Naive thymus-derived CD4-positive, alpha-beta T cell (primary cell): ENCODE measurements around the gene CSN3. TPM values are rescaled to one million over a fixed set of nuclear protein-coding genes. Genes with fewer than 3 reads are reported as not detected.
"Not testable (repeated sequence)": the region's sequence is repeated elsewhere in the genome, so short reads cannot be mapped to it uniquely, and the experiment has no call there.

Experiments
- ATAC-seq: fragments of 150-1000 bp; cut with Tn5 transposase; 2 replicates; pipeline ENCODE4 v1.10.0; 2021; ENCODE audit warnings: mild to moderate bottlenecking, moderate library complexity
- CTCF ChIA-PET: fragments of 350-600 bp; sonication (Branson Sonifier 250); formaldehyde crosslinking; loops from one replicate; lab custom pipeline; 2021; ENCODE audit warnings: antibody characterized with exemption; lab: Charles Lee
- POLR2A ChIA-PET: fragments of 350-600 bp; sonication (Branson Sonifier 250); formaldehyde crosslinking; loops from one replicate; lab custom pipeline; 2021; ENCODE audit warnings: antibody characterized with exemption, inconsistent platforms; lab: Charles Lee
- DNase-seq, 9 donors: peaks; one replicate each; pipeline versions ENCODE4 v3.0.0 to v3.0.0-alpha.2; 2020 to 2022; ENCODE audit warnings: mixed read lengths in 1 of 9
- H3K27ac ChIP-seq: one replicate; pipeline ENCODE4 v1.7.0; 2013; ENCODE audit warnings: mild to moderate bottlenecking, low read depth, low read length, moderate library complexity
- H3K27me3 ChIP-seq, 2 donors: one replicate each; pipeline ENCODE4 v1.7.0; 2013; ENCODE audit warnings: low read length in 2 of 2, mild to moderate bottlenecking in 2 of 2, moderate library complexity in 2 of 2; ENCODE audit not compliant: control insufficient read depth in 2 of 2, insufficient read depth in 2 of 2
- H3K36me3 ChIP-seq, 3 experiments: 1 replicate in 2 of 3; 2 replicates in 1 of 3; pipeline ENCODE4 v1.7.0; 2013; ENCODE audit warnings: low read length in 3 of 3, mild to moderate bottlenecking in 3 of 3, moderate library complexity in 1 of 3; ENCODE audit not compliant: insufficient read depth in 3 of 3, control insufficient read depth in 2 of 3
- H3K4me1 ChIP-seq, 2 donors: one replicate each; pipeline ENCODE4 v1.7.0; 2013; ENCODE audit warnings: low read length in 2 of 2, mild to moderate bottlenecking in 2 of 2, moderate library complexity in 1 of 2; ENCODE audit not compliant: control insufficient read depth in 2 of 2, insufficient read depth in 2 of 2
- H3K4me3 ChIP-seq: 2 replicates; pipeline ENCODE4 v1.7.0; 2013; ENCODE audit warnings: mild to moderate bottlenecking, low read length
- H3K9me3 ChIP-seq, 3 experiments: 1 replicate in 2 of 3; 2 replicates in 1 of 3; pipeline ENCODE4 v1.7.0; 2013; ENCODE audit warnings: low read length in 3 of 3; ENCODE audit not compliant: control insufficient read depth in 2 of 3
- H3K27ac Mint-ChIP-seq, 9 donors: one replicate each; pipeline ENCODE4 v1.8.0; 2020 to 2022; ENCODE audit warnings: mixed read lengths in 9 of 9, mild to moderate bottlenecking in 8 of 9, moderate library complexity in 5 of 9, inconsistent platforms in 2 of 9
- H3K27me3 Mint-ChIP-seq, 5 donors: one replicate each; pipeline ENCODE4 v1.8.0; 2021 to 2022; ENCODE audit warnings: mixed read lengths in 5 of 5, mild to moderate bottlenecking in 1 of 5
- H3K36me3 Mint-ChIP-seq, 5 donors: one replicate each; pipeline ENCODE4 v1.8.0; 2020 to 2022; ENCODE audit warnings: mixed read lengths in 5 of 5, mild to moderate bottlenecking in 3 of 5, inconsistent platforms in 1 of 5
- H3K4me1 Mint-ChIP-seq, 7 donors: one replicate each; pipeline ENCODE4 v1.8.0; 2020 to 2022; ENCODE audit warnings: mixed read lengths in 7 of 7, mild to moderate bottlenecking in 3 of 7, inconsistent platforms in 1 of 7
- H3K4me3 Mint-ChIP-seq, 10 donors: one replicate each; pipeline ENCODE4 v1.8.0; 2020 to 2022; ENCODE audit warnings: mild to moderate bottlenecking in 10 of 10, mixed read lengths in 10 of 10, moderate library complexity in 6 of 10, inconsistent platforms in 2 of 10
- H3K9me3 Mint-ChIP-seq, 11 donors: one replicate each; pipeline ENCODE4 v1.8.0; 2020 to 2022; ENCODE audit warnings: mixed read lengths in 11 of 11, mild to moderate bottlenecking in 4 of 11, inconsistent platforms in 1 of 11, moderate library complexity in 1 of 11
- intact Hi-C, 2 donors: fragments of 100-400 bp; cut with micrococcal nuclease; formaldehyde crosslinking; loops; one replicate each; pipeline ENCODE4 v1.15.1; 2023
- polyA plus RNA-seq, 2 donors: library from polyadenylated mRNA; unstranded; fragments of 300-500 nt; fragmentation: Illumina TruSeq; gene quantifications; one replicate each; pipeline ENCODE4 v1.2.3, GENCODE V29; 2021
- total RNA-seq, 6 experiments: library from RNA in 5 of 6; stranded (reverse) in 5 of 6; gene quantifications; 1 replicate in 5 of 6; 2 replicates in 1 of 6; pipeline ENCODE4 v1.2.3 and lab custom pipeline; 2021 to 2026

CSN3 gene
- not detected for total RNA-seq
- not detected for polyA plus RNA-seq
- total RNA-seq (lab: John Stamatoyannopoulos, UW) = not detected

DNA sequence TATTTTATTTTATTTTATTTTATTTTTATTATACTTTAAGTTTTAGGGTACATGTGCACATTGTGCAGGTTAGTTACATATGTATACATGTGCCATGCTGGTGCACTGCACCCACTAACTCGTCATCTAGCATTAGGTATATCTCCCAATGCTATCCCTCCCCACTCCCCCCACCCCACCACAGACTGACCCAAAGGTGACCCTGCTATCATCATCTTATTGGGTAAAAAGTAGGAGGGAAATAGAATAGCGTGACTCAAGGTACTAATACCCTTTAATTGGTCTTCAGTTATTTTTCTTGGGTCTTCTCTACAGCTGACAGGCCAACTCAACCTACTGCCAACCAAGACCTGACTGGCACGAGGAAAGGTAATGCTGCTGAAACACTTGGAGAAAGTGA, at the start of gene CSN3:
TSS of gene CSN3 (plus strand) at position 301 of the 400 bp plus-strand sequence. CDS start 2,223 bp downstream, outside the sequence.
- not testable (repeated sequence) for H3K9me3 Mint-ChIP-seq, ATAC-seq

GRCh38 chr4:70192895-70193294, 49.5 kb upstream of the CSN3 start:
- Mint-ChIP-seq H3K27ac (no peak overlapping the region), H3K4me3 (no peak overlapping the region), H3K9me3 (peaks cover 0 to 3% (median 0%) of the 10 kb centered on the region in 11 donors), H3K4me1 (no peaks in the 10 kb centered on the region), H3K27me3 (peaks cover 0 to 5% (median 0%) of the 10 kb centered on the region in 5 donors), H3K36me3 (no peaks in the 10 kb centered on the region)
- Histone ChIP-seq H3K4me1 (no peaks in the 10 kb centered on the region), H3K36me3 (no peaks in the 10 kb centered on the region), H3K27ac (no peak overlapping the region), H3K9me3 (no peaks in the 10 kb centered on the region), H3K27me3 (no peaks in the 10 kb centered on the region), H3K4me3 (no peak overlapping the region)
- CTCF ChIA-PET = no interaction called here
- intact Hi-C loops = no loop called here
- DNase-seq (no peak), ATAC-seq (no peak)
- POLR2A ChIA-PET = no interaction called here

More for the DNA sequence above, at the start of gene CSN3:
- H3K36me3 Mint-ChIP-seq, H3K4me1 Mint-ChIP-seq, intact Hi-C loops, H3K4me3 Mint-ChIP-seq, DNase-seq, H3K9me3 ChIP-seq, H3K27me3 ChIP-seq, H3K27ac ChIP-seq, H3K27ac Mint-ChIP-seq, H3K4me3 ChIP-seq, H3K27me3 Mint-ChIP-seq, CTCF ChIA-PET, H3K4me1 ChIP-seq, H3K36me3 ChIP-seq, POLR2A ChIA-PET: not testable (repeated sequence)

GRCh38 chr4:70195425-70195824, 47.0 kb upstream of the CSN3 start, which contains the start of gene ODAM:
Gene ODAM (plus strand): TSS chr4:70195725. CDS start chr4:70196544, 819 bp downstream.
- ChIA-PET POLR2A (no interaction called here), CTCF (no interaction called here)
- H3K9me3 ChIP-seq = no peaks in the 10 kb centered on the region
- ATAC-seq = no peak
- no peaks in the 10 kb centered on the region for H3K36me3 ChIP-seq
- Mint-ChIP-seq H3K36me3 (no peaks in the 10 kb centered on the region), H3K4me3 (no peak within 1 kb of the TSS), H3K9me3 (no peaks in the 10 kb centered on the region), H3K27me3 (peaks cover 0 to 5% (median 0%) of the 10 kb centered on the region in 5 donors), H3K27ac (no peak within 1 kb of the TSS), H3K4me1 (no peaks in the 10 kb centered on the region)
- intact Hi-C loops = no loop called here
- no peak for DNase-seq
- H3K4me3 ChIP-seq = no peak within 1 kb of the TSS
- no peaks in the 10 kb centered on the region for H3K4me1 ChIP-seq
- H3K27ac ChIP-seq = no peak within 1 kb of the TSS
- H3K27me3 ChIP-seq = no peaks in the 10 kb centered on the region

DNA sequence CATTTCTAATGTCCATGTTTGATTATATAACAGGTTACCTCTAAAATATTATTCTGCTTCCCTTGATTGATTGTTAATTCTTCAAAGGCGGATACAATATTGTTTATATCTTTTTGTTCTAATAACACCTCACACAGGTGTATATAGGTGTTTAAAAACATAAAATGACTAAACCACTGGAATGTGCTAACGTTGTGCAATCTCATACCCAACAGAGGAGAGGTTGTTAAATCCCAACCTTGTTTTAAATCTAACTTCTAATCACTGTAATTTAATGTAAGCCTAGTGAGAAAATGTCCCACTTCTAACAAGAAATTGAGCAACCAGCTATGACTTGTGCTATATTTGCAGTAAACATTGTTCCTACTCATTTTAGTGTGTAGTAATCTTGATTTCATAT, 45.5 kb upstream of the CSN3 start:
- ATAC-seq (no peak), DNase-seq (no peak)
- Histone ChIP-seq H3K36me3 (no peaks in the 10 kb centered on the region), H3K9me3 (no peaks in the 10 kb centered on the region), H3K4me3 (no peak overlapping the region), H3K27ac (no peak overlapping the region), H3K27me3 (no peaks in the 10 kb centered on the region), H3K4me1 (no peaks in the 10 kb centered on the region)
- ChIA-PET POLR2A (no interaction called here), CTCF (no interaction called here)
- Mint-ChIP-seq H3K27ac (no peak overlapping the region), H3K4me3 (no peak overlapping the region), H3K27me3 (peaks cover 0 to 4% (median 0%) of the 10 kb centered on the region in 5 donors), H3K36me3 (no peaks in the 10 kb centered on the region), H3K4me1 (no peaks in the 10 kb centered on the region), H3K9me3 (peaks cover 0 to 3% (median 0%) of the 10 kb centered on the region in 11 donors)
- intact Hi-C loops = no loop called here

- no peak for ATAC-seq
- Mint-ChIP-seq H3K36me3 (no peaks in the 10 kb centered on the region), H3K27ac (no peak overlapping the region), H3K27me3 (peaks cover 0 to 4% (median 0%) of the 10 kb centered on the region in 5 donors), H3K4me3 (no peak overlapping the region), H3K9me3 (peaks cover 0 to 3% (median 0%) of the 10 kb centered on the region in 11 donors), H3K4me1 (no peaks in the 10 kb centered on the region)
- ChIA-PET CTCF (interaction anchor here (0.9 kb wide), 1 partner anchor 15 kb away, joined by 4 read pairs; no protein-coding TSS in a partner anchor), POLR2A (no interaction called here)
- H3K27me3 ChIP-seq = no peaks in the 10 kb centered on the region
- H3K4me1 ChIP-seq = no peaks in the 10 kb centered on the region
- no peak overlapping the region for H3K4me3 ChIP-seq
- no peak overlapping the region for H3K27ac ChIP-seq
- no peak for DNase-seq
- intact Hi-C loops = no loop called here
- H3K9me3 ChIP-seq = no peaks in the 10 kb centered on the region
- H3K36me3 ChIP-seq = no peaks in the 10 kb centered on the region
Measured at GRCh38 chr4:70197842-70198241, 44.6 kb upstream of the CSN3 start.

DNA sequence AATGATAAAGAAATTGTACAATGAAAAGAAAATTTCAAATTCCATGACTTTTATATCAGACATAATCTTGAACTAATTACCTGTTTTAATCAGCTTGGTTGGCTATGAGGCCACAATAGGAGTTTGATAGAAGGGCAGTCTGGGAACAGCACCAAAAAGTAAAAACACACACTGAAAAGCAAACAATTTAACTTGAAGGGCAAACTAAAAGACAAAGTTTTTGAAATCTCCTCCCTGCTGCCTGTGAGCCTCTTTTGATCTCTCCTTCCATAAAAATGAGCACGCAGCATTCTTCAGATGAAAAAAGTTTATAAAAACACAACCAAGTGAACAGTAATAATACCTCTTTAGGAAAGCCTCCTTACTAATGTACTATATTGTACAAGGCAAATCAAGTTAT, 38.8 kb upstream of the CSN3 start:
- H3K9me3 ChIP-seq = no peaks in the 10 kb centered on the region
- Mint-ChIP-seq H3K36me3 (no peaks in the 10 kb centered on the region), H3K4me3 (no peak overlapping the region), H3K9me3 (peaks cover 0 to 5% (median 0%) of the 10 kb centered on the region in 11 donors), H3K27me3 (no peaks in the 10 kb centered on the region), H3K27ac (no peak overlapping the region), H3K4me1 (no peaks in the 10 kb centered on the region)
- H3K27me3 ChIP-seq = no peaks in the 10 kb centered on the region
- H3K4me3 ChIP-seq = no peak overlapping the region
- DNase-seq (no peak), ATAC-seq (no peak)
- ChIA-PET POLR2A (no interaction called here), CTCF (no interaction called here)
- H3K27ac ChIP-seq = no peak overlapping the region
- no peaks in the 10 kb centered on the region for H3K36me3 ChIP-seq
- H3K4me1 ChIP-seq = no peaks in the 10 kb centered on the region
- intact Hi-C loops = no loop called here

- H3K4me1 ChIP-seq, DNase-seq, H3K4me3 ChIP-seq, H3K27ac ChIP-seq, H3K27me3 Mint-ChIP-seq, POLR2A ChIA-PET, H3K27me3 ChIP-seq, H3K27ac Mint-ChIP-seq, H3K4me3 Mint-ChIP-seq, H3K4me1 Mint-ChIP-seq, intact Hi-C loops, H3K36me3 ChIP-seq, H3K36me3 Mint-ChIP-seq, ATAC-seq, H3K9me3 ChIP-seq: not testable (repeated sequence)
- peaks cover 0 to 22% (median 8%) of the 10 kb centered on the region in 11 donors for H3K9me3 Mint-ChIP-seq
- CTCF ChIA-PET = interaction anchor here (0.6 kb wide), 1 partner anchor 29 kb away, joined by 6 read pairs; no protein-coding TSS in a partner anchor
Measured at GRCh38 chr4:70212752-70213151, 29.6 kb upstream of the CSN3 start.
